GM18907 (cell line): ENCODE results near the gene RASSF10.
"Not testable (repeated sequence)": the region's sequence is repeated elsewhere in the genome, so short reads cannot be mapped to it uniquely, and the experiment has no call there.

ENCODE experiments used
- ATAC-seq: cut with Tn5 transposase; IDR thresholded peaks from one replicate; pipeline ENCODE4 v1.9.1; 2021; ENCODE audit warnings: mild to moderate bottlenecking, moderate library complexity; ENCODE audit not compliant: unreplicated experiment

Gene RASSF10

DNA sequence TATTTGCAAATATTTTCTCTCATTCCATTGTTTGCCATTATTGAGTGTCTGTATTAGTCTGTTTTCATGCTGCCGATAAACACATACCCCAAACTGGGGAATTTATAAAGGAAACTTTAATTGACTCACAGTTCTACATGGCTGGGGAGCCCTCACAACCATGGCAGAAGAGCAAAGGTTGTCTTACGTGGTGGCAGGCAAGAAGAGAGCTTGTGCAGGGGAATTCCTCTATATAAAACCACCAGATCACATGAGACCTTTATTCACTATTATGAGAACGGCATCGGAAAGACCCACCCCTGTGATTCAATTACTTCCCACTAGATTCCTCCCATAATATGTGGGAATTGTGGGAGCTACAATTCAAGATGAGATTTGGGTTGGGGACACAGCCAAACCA is 10.2 kb downstream of the RASSF10 start:
- ATAC-seq, result no peak

GRCh38 chr11:13023423-13023822 is 14.3 kb downstream of the RASSF10 start:
- ATAC-seq, result no peak

DNA sequence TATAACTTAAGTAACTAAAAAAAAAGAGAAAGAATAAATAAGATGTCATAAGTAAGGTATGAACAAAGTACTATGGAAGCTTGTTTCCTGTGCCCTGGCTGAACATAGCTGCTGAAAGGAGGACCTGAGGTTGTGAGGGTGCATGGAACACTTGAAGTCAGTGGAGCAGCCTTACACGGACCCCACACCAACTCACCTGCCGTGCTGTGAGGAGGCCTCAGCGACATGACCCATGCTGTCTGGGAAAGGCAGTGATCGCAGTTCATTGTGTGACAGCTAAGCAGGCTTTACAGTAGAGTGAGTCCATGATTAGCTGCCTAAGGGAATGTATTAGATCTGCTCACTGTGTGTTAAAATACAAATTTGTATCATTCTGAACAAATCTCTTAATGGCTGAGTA is 17.6 kb downstream of the RASSF10 start:
- no peak for ATAC-seq

DNA sequence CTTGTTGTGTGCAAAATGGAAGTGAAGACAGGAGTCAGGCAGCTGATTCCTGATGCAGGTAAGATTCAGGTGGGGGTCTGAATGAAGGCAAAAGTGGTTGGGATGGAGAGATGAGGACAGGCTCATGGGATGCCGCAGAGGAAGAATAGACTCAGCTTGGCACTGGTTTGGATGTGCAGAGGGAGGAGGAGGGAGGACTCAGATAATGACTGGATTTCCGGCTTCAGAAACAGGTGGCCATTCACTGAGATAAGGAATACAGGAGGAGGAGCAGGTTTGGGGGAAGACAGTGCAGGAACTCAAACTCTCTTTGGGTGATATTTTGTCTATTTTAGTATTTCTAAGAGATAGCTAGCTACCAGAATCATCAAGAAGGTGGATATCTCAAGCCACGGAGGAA is 19.2 kb downstream of the RASSF10 start:
- ATAC-seq, result no peak

- ATAC-seq, result no peak
Measured at GRCh38 chr11:13029872-13030271, 20.8 kb downstream of the RASSF10 start.

DNA sequence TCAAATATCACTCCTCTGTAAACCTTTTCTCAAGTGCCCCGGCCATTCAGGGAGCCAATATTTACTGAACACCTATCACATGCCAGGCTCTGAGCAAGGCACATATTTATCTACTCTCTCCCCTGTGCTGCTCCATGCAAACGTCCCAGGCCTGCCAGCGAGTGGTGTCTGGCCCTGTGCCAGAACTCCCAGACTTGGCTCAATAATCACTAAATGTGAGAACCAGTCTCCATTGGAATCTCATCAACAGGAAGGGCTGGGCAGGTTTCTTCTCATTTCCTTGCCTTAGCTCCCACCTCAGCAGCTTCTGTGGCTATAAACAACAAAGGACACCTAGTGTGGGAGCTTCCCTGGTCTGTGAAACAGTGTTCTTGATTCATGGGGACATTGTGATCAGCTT is 21.7 kb downstream of the RASSF10 start:
- ATAC-seq, result no peak

- ATAC-seq, result no peak
Measured at GRCh38 chr11:13031349-13031748, 22.2 kb downstream of the RASSF10 start.

DNA sequence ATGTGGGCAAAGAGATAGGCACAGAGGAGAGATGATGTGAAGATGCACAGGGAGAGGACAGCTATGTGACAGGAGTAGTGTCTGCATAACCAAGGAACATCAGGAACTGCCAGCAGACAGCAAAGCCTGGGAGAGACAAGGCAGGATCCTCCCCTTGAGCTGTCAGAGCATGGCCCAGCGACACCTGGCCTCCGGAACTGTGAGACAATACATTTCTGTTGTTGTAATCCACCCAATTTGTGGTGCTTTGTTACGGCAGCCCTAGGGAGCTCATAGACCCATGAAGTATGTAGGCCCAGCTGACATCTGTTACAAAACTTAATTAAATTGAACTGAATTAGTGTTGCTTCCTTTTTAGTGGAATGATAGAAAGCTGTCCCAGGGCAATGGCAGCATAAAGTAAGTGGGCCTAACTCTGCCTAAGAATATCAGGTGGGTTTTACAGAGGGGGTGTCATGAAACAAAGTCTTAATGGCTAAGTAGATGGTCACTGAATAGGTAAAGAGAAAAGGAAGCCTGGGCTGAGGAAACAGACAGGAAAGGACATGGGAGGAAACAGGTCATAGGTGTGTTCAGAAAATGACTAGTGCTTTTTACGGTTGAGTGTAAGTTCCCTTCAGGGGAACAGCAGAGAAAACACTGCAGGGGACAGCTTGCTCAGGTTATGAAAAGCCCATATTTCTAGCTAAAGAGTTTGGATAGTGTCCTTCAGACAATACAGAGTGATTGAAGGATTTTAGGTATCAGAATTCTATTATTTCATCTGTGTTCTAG is 24.8 kb downstream of the RASSF10 start:
- peak; percentile 64 for ATAC-seq

GRCh38 chr11:13035711-13036110 is 26.6 kb downstream of the RASSF10 start:
- no peak for ATAC-seq

GRCh38 chr11:13036235-13036634 is 27.1 kb downstream of the RASSF10 start:
- ATAC-seq, result no peak

GRCh38 chr11:13038366-13038765 is 29.2 kb downstream of the RASSF10 start:
- no peak for ATAC-seq

DNA sequence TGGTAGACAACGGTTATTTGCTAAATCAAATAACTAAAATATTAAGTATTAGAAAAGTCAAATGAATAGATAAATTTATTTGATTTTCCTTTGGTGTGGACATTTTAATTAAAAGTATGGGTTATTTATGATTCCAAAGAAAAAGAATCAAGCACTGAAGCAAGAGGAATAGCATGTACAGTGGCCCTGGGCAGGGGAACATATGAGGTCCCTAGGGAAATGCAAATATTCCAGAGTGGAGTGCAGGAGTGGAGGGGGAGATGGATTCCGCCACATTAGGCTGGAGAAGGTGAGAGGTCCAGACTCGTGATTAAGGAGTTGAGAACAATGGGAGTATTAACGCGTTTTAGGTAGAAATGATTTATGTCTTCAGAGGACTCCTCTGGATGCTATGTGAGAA is 30.0 kb downstream of the RASSF10 start:
- ATAC-seq, result no peak

- no peak for ATAC-seq
Measured at GRCh38 chr11:13040969-13041561, 31.9 kb downstream of the RASSF10 start.

GRCh38 chr11:13042873-13043342 is 33.8 kb downstream of the RASSF10 start:
- no peak for ATAC-seq

DNA sequence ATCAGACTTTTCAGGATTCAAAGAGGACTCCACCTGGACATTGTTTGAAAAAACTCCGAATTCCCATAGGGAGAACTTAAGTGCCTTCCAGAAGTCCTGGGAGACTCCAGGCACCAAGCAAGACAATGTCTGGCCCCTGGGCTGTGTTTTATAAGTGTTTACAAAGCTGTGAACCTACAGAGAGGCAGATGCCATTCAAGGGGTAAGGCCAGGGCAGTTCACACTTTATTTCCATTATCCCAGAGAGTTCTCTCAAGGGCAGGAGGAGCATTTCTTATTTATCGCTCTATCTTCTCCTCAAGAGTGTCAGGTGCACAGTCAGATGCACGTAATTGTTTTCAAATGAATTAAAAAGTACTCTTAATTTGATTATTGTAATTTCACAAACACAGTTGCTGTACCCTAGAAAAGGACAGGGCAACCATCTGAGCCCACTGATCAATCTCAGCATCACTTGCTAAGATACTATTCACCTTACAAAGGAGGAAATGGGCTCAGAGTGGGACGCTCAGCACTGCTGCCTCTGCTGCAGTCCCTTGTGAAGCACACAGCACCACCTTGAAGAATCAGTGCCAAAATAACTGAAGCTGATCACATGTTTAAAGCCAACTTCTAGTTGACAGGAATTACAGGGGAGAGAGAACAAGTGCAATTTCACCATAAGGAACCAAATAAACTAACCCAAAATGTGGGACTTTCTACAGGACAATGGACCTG is 35.0 kb downstream of the RASSF10 start:
- ATAC-seq, result no peak

GRCh38 chr11:13045089-13045488 is 36.0 kb downstream of the RASSF10 start:
- not testable (repeated sequence) for ATAC-seq

DNA sequence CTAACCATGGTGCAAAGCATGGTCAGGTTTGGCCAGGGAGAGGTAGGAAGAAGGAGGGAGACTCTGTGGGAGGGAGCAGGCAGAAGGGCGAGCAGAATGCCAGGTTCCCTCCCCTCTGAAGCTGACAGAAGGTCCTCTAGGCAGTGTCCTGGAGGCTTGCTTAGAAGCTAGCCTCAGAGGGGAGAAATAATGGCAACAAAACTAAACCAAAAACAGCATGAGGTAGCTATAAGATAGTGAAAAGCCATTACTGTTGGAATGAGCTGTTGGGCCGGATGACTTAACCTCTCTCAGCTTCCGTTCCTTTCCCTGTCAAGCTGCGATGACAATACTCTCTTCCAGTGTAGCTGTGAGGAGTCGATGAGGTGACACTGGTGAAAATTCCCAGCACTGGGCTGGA is 36.6 kb downstream of the RASSF10 start:
- no peak for ATAC-seq

DNA sequence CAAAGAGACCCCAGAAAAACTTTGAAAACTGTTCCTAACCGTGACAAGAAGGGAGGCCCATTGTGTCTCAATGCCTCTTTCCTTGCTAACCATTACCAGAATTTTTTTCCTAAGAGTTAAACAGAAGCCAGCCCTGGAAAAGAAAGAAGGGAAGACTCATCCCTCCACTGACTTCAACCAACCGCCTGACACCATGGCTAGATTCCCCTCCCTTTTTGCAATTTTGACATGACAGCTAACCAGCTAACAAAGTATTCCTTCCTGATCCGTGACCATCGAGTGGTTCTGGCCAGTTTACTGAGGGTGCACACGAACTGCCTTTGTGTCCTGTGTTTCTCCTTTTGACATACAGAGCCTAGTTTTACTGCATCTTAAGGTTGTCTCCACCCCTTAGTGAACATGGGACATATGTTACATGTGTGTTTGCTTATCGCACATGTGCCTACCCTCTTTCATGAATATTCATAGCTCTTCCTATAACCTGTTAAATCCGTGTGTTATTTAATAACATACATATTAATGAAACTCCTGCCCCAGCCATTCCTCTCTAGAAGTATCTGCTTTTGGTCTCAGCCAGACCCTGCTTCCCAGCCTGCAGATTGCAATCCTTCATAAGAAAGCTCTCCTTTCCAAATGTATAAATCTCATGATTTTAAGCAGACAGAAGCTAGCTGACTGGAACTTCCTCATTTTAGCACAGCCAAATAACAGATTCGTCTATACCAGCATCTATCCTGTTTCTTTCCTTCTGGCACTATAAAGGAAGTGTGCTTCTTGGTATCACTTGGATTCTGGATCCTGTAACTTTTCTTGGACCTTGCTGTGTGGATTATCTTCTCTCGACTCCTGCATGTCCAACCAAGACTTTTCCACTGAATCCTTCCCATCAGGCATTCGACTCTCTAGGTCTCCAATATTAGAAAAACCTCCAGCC is 37.8 kb downstream of the RASSF10 start:
- no peak for ATAC-seq

DNA sequence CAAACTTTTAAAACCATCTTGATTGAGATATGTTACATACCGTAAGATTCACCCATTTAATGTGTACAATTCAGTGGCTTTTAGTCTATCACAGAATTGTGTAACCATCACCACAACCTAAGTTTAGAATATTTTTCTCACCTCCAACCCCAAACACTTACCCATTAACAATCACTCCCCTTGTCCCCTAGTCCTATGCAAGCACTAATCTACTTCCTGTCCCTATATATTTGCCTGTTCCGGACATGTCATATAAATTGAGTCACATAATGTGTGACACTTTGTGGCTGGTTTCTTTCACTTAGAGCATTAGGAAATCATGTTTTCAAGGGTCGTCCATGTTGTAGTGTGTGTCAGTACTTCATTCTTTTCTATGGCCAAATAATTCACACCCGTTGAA is 38.8 kb downstream of the RASSF10 start:
- ATAC-seq, result no peak

DNA sequence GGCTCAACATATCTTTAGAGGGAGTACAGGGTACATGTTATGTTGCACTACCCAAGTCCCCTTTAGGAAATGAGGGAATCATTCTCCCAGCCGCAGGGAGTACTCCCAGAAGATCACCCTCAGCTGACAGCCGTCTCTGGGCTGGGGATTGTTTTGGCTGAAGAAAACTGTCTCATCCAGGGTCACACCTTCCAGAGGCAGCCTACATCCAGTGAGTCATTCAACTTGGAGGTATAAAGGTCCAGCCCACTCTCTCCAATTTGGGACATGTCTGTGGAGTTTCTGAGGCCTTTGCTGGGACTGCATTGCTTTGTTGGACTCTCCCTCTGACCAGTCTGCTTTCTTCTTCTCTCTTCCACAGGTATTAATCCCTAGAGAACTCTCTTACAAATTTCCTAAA is 42.1 kb downstream of the RASSF10 start:
- ATAC-seq, result no peak

DNA sequence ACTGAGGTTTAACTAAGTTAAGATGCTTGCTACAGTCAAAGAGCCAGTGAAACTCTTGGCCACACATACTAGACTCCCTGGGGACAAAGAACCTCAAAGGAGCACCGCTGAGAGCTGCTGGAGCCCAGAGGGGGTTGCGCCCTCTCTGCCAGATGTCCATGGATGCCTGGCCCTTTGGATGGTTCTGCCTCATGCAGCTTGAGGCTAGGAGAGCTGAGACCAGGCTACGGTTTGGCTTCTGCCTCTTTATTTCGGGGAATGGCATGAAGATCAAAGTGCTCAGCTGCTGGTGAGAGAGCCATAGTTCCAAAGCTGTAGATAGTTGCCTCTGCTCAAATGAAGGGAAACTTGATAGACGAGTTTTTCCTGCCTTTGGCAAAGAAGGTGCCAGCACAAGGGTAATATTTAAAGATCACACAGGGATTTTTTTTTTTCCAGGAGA is 43.0 kb downstream of the RASSF10 start:
- no peak for ATAC-seq
